ENCODE results near the gene CRISPLD2.

CRISPLD2 gene

DNA sequence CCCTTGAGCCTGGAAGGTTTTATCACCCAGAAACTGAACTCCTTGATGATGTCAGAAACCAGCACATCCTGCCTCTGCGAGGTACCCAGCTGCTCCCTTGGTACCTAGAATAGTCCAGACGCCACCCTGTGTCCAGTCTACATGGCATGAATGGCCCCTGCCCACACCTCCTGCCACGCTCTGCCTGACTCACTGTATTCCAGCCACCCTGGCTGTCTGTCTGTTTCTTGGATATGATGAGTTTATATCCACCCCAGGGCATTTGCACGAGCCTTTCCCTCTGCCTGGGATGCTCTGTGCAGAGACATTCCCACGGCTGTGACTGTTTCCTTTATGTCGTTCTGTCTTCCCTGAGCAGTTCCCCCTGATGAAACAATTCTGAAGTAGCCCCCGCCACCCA lies 68.7 kb downstream of the CRISPLD2 start:
- DNase-seq: no peak

- DNase-seq: no peak
These were observed 69.3 kb downstream of the CRISPLD2 start for GRCh38 chr16:84889066-84889465.

DNA sequence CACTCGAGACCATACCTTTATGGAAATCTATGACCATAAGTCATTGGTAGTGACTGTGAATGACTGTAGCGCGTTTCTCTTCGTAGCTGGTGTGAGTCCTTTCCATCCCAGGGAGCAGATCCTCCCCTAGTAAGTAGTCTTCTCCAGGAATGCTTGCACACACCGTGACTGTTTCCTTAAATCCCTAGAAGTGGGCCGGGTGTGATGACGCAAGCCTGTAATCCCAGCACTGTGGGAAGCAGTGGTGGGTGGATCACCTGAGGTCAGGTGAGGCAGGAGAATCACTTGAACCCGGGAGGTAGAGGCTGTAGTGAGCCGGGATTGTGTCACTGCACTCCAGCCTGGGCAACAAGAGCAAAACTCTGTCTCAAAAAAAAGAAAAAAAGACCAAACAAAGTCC lies 70.6 kb downstream of the CRISPLD2 start:
- DNase-seq: no peak

DNA sequence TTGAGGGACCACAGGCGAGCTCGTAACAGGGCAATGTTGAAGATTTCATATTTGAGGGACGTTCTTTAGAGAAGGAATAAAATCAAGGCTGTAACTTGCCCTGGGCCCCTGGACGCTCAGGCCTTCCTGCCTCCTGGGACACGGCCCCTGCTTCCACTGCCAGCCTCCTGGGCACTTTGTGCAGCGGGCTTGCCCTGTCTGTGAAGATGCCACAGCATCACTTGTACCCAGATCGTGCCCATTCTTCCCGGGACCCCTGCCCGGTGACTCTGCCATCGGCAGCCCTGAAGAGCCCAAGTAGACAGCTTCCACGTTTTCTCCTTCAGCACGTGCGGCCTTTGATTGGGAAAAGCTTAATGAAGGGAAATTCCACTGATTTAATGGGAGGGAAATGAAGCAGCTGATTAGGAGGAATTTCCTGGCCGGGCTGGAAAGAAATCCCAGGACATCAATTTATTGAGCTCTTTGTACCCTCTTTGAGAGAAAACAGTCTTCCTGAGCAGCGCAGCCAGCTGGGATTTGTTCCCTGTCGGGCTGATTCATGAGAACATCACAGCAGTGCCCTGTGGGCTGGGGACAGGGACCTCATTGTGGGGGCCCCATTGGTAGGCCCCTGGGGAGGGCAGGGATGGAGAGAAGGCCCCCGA lies 71.5 kb downstream of the CRISPLD2 start:
- DNase-seq: no peak

- no peak for DNase-seq
These were observed 72.3 kb downstream of the CRISPLD2 start for GRCh38 chr16:84892097-84892496.

- no peak for DNase-seq
These were observed 73.7 kb downstream of the CRISPLD2 start for GRCh38 chr16:84893467-84893848.

DNA sequence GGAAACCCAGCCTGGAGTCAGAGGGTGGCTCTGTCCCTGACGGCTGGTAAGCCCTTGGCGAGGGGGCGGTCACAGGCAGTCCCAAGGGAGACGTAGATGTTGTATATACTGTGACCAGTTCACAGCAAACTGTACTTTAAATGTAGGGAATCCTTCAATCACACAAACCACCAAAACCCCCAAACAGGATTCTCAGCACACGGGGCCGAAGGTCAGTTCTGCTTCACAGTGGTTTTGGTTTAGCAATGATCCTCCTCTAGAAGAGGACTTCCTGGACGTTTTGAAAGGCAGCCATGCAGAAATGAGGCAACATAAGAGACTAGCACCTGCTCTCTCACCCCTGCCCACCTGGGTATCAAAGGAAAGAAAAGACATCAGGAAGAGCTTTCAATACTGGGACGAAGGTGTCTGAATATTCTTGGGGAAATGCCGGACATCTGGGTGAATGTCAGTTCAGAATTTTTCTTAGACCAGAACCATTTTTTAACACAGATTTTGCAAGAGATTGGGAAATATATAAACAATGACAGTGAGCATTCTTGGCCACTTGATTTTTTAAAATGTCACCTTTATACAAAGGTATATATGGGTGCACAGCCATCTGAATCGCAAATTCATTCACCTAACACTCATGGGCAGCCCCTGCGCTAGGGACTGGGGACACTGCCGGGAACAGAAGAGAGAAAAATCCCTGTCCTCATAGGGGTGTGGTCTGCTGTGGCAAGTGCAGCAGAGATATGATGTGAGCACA lies 74.2 kb downstream of the CRISPLD2 start:
- DNase-seq: peak; percentile 60 to 73 (median 72)

- DNase-seq: no peak
These were observed 75.2 kb downstream of the CRISPLD2 start for GRCh38 chr16:84895016-84895415.

DNA sequence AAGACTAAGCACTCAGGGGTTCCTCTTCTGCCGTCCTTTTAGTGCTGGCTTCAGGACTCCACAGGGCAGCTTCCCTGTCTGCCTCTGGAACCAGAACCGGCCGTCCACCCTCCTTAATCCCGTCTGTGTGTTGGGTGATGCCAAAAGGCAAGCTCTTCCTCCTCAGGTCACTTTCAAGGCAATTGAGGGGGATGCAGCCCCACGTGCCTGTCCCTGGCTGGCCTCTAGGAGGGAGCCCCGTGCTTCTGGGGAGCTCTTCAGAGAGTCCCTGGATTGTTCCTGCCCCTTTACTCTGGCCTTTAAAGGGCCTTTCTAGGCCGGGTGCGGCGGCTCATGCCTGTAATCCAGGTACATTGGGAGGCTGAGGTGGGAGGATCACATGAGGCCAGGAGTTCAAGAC lies 77.1 kb downstream of the CRISPLD2 start:
- peak in 1 of 4 experiments; percentile 36 for DNase-seq

DNA sequence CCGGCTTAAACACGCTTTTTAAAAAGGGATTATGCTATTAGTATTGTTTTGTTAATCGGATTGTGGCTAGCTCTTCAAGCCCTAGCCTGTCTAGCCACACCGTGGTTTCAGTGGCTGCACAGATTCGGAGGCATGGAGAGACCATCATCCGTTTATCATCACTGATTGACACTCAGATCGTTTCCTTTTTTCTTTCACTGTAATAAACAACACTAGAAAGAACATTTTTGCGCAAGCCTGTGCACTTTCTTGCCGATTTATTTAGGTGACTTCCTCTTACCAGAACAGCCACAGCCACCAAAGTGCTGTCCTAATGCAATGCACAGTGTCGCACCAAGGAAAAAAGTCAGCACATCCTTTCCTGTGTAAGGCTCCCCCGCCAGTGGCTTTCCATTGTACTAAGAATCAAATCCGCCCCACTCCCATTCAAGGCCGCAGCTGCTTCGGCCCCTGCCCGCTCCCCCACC lies 78.2 kb downstream of the CRISPLD2 start:
- peak; percentile 65 to 83 (median 78) for DNase-seq

DNA sequence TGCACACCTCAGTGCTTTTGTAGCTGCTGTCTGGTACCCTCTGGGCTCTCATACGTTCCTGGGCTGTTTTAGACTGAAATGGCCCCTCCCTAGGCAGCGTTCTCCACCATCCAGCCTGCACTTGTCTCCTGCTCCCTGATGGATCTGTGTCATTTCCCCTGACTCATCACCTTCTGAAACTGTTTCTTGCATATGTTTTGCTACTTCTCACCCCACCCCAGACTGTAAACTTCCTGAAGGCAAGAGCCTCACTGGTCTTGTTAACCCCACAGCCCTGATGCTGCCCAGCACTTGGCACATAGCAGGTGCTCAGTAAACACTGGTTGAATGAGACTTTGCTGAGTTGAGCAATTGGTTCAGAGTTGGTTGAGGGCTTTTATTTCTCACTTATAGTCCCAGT lies 78.7 kb downstream of the CRISPLD2 start:
- DNase-seq: peak in 3 of 4 experiments; percentile 38 to 49 (median 44)

DNA sequence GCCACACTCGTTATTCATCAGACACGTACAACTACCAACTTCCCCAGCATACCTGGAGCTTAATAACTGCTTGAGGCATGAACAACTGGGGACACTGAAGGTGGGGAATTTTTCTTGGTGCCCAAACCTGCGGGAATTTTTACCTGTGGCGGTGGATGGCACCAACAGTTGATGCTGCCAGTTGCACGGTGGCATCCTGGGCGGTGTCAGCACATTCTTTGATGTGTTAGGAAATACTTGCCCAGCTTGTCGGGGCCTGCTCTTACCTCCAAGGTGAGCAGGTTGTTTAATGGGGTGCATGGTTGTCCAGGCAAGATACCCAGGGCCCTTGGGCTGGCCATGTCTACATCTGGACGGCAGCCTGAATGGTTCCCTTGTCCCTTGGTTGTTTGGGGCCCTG lies 79.6 kb downstream of the CRISPLD2 start:
- DNase-seq: no peak

DNA sequence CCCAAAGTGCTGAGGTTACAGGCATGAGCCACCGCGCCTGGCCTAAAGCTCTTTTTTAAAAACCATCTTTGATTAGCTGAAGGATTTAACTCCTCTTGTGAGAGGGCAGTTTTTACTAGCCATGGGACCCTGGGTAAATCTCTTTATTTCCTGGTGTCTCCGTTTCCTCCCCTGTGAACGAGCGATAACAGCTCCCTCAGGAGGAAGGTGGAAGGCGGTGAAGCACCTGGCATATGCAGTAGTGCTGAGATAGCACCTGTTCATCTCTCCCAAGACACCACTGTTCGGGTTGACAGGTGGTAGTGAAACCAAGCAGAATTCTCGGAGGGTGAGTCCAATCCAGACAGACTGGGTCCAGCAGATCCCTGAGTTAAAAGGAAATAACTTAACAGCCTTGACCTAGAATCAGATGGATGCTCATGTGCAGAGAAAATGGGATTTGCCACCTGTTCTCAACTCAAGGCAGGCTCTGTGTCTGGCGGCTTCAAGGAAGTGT lies 86.2 kb downstream of the CRISPLD2 start:
- no peak for DNase-seq

DNA sequence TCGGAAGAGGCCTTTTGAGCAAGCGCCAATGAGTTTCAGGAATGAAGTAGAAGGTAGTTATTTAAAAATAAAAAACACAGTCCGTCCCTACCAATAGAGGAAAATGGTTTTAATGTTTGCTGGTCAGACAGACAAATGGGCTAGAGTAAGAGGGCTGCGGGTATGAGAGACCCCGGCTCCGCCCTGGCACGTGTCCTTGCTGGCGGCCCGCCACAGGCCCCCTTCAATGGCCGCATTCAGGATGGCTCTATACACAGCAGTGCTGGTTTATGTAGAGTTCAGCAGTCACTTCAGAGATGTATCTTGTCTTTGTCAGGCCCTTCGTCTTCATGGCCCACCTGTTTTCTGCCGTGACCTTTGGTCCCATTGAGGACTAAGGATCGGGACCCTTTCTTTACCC lies 87.3 kb downstream of the CRISPLD2 start:
- DNase-seq: no peak

- DNase-seq: peak; percentile 77 to 90 (median 88)
These were observed 87.8 kb downstream of the CRISPLD2 start for GRCh38 chr16:84907575-84907974.

- DNase-seq: no peak
These were observed 89.8 kb downstream of the CRISPLD2 start for GRCh38 chr16:84909476-84910085.

GRCh38 chr16:84911486-84912216 lies 91.9 kb downstream of the CRISPLD2 start:
- peak; percentile 80 to 90 (median 88) for DNase-seq

DNA sequence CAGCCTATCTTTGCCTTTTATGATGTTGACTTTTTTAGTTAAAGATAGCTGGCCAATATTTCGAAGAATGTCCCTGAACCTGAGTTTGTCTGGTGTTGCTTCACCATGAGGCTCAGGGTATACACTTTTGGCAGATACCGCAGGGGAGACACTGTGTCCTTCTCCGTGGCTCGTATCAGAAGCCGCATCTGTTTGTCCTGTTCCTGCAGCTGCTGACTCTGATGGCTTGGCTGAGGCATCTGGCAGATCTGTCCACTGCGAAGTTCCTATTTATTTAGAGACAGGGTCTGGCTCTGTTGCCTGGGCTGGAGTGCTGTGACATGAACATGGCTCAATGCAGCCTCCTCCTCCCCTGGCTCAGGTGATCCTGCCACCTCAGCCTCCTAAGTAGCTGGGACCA lies 93.5 kb downstream of the CRISPLD2 start:
- DNase-seq: peak in 3 of 4 experiments; percentile 35 to 59 (median 52)

DNA sequence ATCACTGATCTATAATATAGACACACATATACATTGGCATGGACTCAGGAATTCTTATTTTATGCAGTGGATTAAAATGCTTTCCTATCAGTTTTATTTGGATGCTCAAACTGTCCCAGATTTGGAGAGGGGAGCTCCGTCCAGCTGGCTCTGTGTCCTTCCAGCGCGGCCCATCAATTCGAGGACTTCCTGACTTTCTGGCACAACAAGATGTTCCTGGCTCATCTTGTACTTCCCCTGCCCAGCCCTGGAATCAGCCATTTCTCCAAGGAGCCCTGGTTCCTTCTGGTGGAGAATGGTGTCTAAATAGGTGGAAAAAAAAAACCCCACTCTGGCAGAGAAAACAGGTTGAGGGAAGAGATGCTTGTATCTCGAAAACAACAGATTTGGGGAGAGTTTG lies 94.5 kb downstream of the CRISPLD2 start:
- no peak for DNase-seq

DNA sequence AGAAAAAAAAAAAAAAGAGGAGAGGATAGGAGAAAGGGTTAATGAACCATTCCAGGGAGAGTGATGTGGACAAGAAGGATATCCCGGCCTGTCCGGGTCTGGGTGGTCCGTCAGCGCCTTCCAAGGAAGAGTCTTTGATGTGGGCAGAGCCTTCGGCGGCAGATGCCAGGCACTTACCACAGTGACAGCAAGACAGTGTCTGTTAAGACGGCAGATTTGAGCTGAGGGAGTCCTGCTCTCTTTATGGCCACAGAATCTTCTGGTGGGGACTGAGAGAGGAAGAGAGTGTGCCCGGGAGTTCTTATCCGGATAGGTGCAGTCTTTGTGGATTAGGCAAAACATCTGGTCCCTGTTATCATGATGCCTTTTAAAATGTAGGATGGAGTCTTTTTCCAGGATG lies 96.4 kb downstream of the CRISPLD2 start:
- DNase-seq: no peak

GRCh38 chr16:84916850-84917249 lies 97.1 kb downstream of the CRISPLD2 start:
- no peak for DNase-seq

GRCh38 chr16:84917492-84917891 lies 97.7 kb downstream of the CRISPLD2 start:
- no peak for DNase-seq

Measured in suppressor macrophage (primary cell).